HepG2 (cell line): ENCODE measurements around the gene TUBG1. TPM values are rescaled to one million over a fixed set of nuclear protein-coding genes. Genes with fewer than 3 reads are reported as not detected.

Source experiments
- CCDC6 ChIP-seq: sonication (generic); formaldehyde crosslinking; IDR thresholded peaks from 2 replicates; pipeline ENCODE4 v1.8.1; 2022; ENCODE audit warnings: mild to moderate bottlenecking, missing genetic modification reagents, moderate library complexity
- HINFP ChIP-seq: sonication (generic); formaldehyde crosslinking; IDR thresholded peaks from 2 replicates; pipeline ENCODE4 v1.4.0; 2020; ENCODE audit warnings: low read depth, mild to moderate bottlenecking, missing genetic modification reagents
- HNRNPK ChIP-seq: fragments of 200-400 bp; formaldehyde crosslinking; IDR thresholded peaks from 2 replicates; pipeline ENCODE4 v1.6.1; 2018; ENCODE audit warnings: low read length, low read depth, moderate library complexity, mild to moderate bottlenecking; ENCODE audit not compliant: poor library complexity, severe bottlenecking
- IKZF1 ChIP-seq: fragments of 450-650 bp; IDR thresholded peaks from 2 replicates; pipeline ENCODE4 v1.7.1; 2016
- KAT7 ChIP-seq: IDR thresholded peaks from 2 replicates; pipeline ENCODE4 v1.6.1; 2018; ENCODE audit warnings: borderline replicate concordance, missing compliant biosample characterization
- KDM2A ChIP-seq: sonication (generic); formaldehyde crosslinking; IDR thresholded peaks from 2 replicates; pipeline ENCODE4 v1.4.0; 2020; ENCODE audit warnings: low read depth, missing genetic modification reagents, borderline replicate concordance
- KLF16 ChIP-seq, 2 experiments: sonication (generic) in 1 of 2; formaldehyde crosslinking in 1 of 2; IDR thresholded peaks; 2 replicates each; pipeline versions ENCODE4 v1.6.1 to v1.8.0; 2016 to 2023; ENCODE audit warnings: missing genetic modification reagents in 2 of 2, missing compliant biosample characterization in 1 of 2
- NCOR1 ChIP-seq: fragments of 200-600 bp; sonication (generic); IDR thresholded peaks from 2 replicates; pipeline ENCODE4 v1.7.0; 2017; ENCODE audit warnings: antibody characterized with exemption, low read length, borderline replicate concordance
- SAP130 ChIP-seq: IDR thresholded peaks from 2 replicates; pipeline ENCODE4 v1.6.1; 2016; ENCODE audit warnings: low read depth
- ZBTB7A ChIP-seq: sonication (generic); formaldehyde crosslinking; IDR thresholded peaks from 2 replicates; pipeline ENCODE4 v1.8.0; 2022; ENCODE audit warnings: mild to moderate bottlenecking, missing genetic modification reagents
- ZFP41 ChIP-seq: sonication (generic); formaldehyde crosslinking; IDR thresholded peaks from 2 replicates; pipeline ENCODE4 v1.4.0; 2020; ENCODE audit warnings: mild to moderate bottlenecking, missing genetic modification reagents, borderline replicate concordance
- ZNF3 ChIP-seq: IDR thresholded peaks from 2 replicates; pipeline ENCODE4 v1.7.0; 2017; ENCODE audit warnings: inconsistent platforms
- ZNF761 ChIP-seq: sonication (generic); formaldehyde crosslinking; conservative IDR thresholded peaks from 2 replicates; pipeline ENCODE4 v1.4.0; 2020; ENCODE audit warnings: mild to moderate bottlenecking, missing genetic modification reagents
- ZSCAN31 ChIP-seq: sonication (generic); formaldehyde crosslinking; IDR thresholded peaks from 2 replicates; pipeline ENCODE4 v1.5.0; 2020; ENCODE audit warnings: low read depth, mild to moderate bottlenecking, missing genetic modification reagents
- ZXDC ChIP-seq: sonication (generic); formaldehyde crosslinking; IDR thresholded peaks from 2 replicates; pipeline ENCODE4 v1.5.0; 2020; ENCODE audit warnings: mild to moderate bottlenecking, missing genetic modification reagents
- polyA plus RNA-seq, 8 experiments: library from polyadenylated mRNA; depleted of rRNA in 3 of 8; stranded (reverse) in 7 of 8; unstranded in 1 of 8; fragments of >200 nt; fragmentation: Illumina TruSeq in 4 of 8; extraction: Trizol in 4 of 8; gene quantifications; 2 replicates each; pipeline versions ENCODE4 v1.2.1 to v1.2.3, GENCODE V29; 2011 to 2016; ENCODE audit warnings: low read depth in 4 of 8, missing spikeins in 1 of 8, mixed read lengths in 1 of 8; ENCODE audit not compliant: insufficient read depth in 1 of 8
- total RNA-seq, 5 experiments: library from RNA; depleted of rRNA; stranded (reverse); fragments of >200 nt; fragmentation: Illumina TruSeq; extraction: Trizol; gene quantifications; 2 replicates each; pipeline ENCODE4 v1.2.3, GENCODE V29; 2016; ENCODE audit warnings: low read depth in 1 of 5
- TF ChIP-seq, protein P1 (sequence below): IDR thresholded peaks from 2 replicates; pipeline ENCODE4 v1.6.1; 2016; ENCODE audit warnings: mild to moderate bottlenecking, missing biosample characterization, missing genetic modification reagents
- TF ChIP-seq, protein P2 (sequence below): sonication (generic); formaldehyde crosslinking; IDR thresholded peaks from 2 replicates; pipeline ENCODE4 v1.4.0; 2020; ENCODE audit warnings: missing genetic modification reagents

The TUBG1 gene
- total and polyA plus RNA-seq, 2 of the 13 experiments (the other 11 are each of a cell fraction or from before 2014, with no cell fraction given), result 74.1 to 137 TPM

GRCh38 chr17:42577532-42578281 lies 31.8 kb upstream of the TUBG1 start, which contains the start of gene PSMC3IP (continued):
- TF ChIP-seq HINFP (CRISPR knock-in tag) (peak; percentile 90; the same call in 1 of the 2 replicates), SAP130 (CRISPR knock-in tag) (peak; percentile 100), KAT7 (CRISPR knock-in tag) (peak; percentile 46; the same call in 1 of the 2 replicates), KDM2A (CRISPR knock-in tag) (peak; percentile 99), ZNF761 (CRISPR knock-in tag) (peak; percentile 70; the same call in 1 of the 2 replicates), ZBTB7A (CRISPR knock-in tag) (peak; percentile 71; the same call in 1 of the 2 replicates), KLF16 (CRISPR knock-in tag; IDR thresholded peaks at IDR 0.05) (peak in 1 of 2 experiments; percentile 80; a peak in 2 of 4 replicates), ZNF3 (CRISPR knock-in tag) (no peak), ZXDC (CRISPR knock-in tag) (peak; percentile 85; the same call in 1 of the 2 replicates), IKZF1 (no peak), CCDC6 (CRISPR knock-in tag) (peak; percentile 92), ZFP41 (CRISPR knock-in tag) (no peak; the same call in 1 of the 2 replicates), HNRNPK (no peak), ZSCAN31 (CRISPR knock-in tag) (peak; percentile 93; the same call in 1 of the 2 replicates), NCOR1 (0 out of 2 replicates have a peak, but pooled peaks have one; percentile 15)
- TF ChIP-seq, protein P1, sequence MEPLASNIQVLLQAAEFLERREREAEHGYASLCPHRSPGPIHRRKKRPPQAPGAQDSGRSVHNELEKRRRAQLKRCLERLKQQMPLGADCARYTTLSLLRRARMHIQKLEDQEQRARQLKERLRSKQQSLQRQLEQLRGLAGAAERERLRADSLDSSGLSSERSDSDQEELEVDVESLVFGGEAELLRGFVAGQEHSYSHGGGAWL, result peak; percentile 77
- TF ChIP-seq, protein P2, sequence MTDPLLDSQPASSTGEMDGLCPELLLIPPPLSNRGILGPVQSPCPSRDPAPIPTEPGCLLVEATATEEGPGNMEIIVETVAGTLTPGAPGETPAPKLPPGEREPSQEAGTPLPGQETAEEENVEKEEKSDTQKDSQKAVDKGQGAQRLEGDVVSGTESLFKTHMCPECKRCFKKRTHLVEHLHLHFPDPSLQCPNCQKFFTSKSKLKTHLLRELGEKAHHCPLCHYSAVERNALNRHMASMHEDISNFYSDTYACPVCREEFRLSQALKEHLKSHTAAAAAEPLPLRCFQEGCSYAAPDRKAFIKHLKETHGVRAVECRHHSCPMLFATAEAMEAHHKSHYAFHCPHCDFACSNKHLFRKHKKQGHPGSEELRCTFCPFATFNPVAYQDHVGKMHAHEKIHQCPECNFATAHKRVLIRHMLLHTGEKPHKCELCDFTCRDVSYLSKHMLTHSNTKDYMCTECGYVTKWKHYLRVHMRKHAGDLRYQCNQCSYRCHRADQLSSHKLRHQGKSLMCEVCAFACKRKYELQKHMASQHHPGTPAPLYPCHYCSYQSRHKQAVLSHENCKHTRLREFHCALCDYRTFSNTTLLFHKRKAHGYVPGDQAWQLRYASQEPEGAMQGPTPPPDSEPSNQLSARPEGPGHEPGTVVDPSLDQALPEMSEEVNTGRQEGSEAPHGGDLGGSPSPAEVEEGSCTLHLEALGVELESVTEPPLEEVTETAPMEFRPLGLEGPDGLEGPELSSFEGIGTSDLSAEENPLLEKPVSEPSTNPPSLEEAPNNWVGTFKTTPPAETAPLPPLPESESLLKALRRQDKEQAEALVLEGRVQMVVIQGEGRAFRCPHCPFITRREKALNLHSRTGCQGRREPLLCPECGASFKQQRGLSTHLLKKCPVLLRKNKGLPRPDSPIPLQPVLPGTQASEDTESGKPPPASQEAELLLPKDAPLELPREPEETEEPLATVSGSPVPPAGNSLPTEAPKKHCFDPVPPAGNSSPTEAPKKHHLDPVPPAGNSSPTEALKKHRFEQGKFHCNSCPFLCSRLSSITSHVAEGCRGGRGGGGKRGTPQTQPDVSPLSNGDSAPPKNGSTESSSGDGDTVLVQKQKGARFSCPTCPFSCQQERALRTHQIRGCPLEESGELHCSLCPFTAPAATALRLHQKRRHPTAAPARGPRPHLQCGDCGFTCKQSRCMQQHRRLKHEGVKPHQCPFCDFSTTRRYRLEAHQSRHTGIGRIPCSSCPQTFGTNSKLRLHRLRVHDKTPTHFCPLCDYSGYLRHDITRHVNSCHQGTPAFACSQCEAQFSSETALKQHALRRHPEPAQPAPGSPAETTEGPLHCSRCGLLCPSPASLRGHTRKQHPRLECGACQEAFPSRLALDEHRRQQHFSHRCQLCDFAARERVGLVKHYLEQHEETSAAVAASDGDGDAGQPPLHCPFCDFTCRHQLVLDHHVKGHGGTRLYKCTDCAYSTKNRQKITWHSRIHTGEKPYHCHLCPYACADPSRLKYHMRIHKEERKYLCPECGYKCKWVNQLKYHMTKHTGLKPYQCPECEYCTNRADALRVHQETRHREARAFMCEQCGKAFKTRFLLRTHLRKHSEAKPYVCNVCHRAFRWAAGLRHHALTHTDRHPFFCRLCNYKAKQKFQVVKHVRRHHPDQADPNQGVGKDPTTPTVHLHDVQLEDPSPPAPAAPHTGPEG (CRISPR knock-in tag), result no peak
